ENCODE measurements around the gene ZDHHC20.

The ZDHHC20 gene

DNA sequence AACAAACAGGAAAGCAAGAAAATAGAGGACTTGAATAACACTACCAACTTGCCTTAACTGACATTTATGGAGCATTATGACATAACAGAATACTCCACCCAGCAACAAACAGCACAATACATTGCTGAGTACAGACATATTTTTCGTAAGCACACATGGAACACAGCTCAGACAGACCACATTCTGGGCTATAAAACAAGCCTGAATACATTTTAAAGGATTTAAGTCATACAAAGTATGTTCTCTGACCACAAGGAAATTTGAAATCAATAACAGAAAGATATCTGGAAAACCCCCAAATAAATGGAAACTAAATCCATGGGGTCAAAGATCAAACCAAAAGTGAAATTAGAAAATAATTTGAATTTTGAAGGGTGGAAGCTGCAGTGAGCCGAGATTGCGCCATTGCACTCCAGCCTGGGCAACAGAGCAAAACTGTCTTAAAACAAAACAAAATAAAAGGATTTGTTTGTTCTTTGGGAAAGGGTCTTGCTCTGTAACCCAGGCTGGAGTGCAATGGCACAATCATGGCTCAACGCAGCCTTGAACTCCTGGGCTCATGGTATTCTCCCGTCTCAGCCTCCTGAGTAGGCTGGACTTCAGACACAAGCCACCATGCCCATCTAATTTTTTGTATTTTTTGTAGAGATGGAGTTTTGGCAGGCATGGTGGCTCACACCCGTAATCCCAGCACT lies 5.6 kb downstream of the ZDHHC20 start:
- H3K27me3 ChIP-seq, result no peaks in the 10 kb centered on the region
- H3K27ac ChIP-seq, result no peak overlapping the region
- H3K4me3 ChIP-seq (ENCODE audit: low read depth in 1 of 2, low read length in 1 of 2), result no peak overlapping the region
- TF ChIP-seq, protein P1, sequence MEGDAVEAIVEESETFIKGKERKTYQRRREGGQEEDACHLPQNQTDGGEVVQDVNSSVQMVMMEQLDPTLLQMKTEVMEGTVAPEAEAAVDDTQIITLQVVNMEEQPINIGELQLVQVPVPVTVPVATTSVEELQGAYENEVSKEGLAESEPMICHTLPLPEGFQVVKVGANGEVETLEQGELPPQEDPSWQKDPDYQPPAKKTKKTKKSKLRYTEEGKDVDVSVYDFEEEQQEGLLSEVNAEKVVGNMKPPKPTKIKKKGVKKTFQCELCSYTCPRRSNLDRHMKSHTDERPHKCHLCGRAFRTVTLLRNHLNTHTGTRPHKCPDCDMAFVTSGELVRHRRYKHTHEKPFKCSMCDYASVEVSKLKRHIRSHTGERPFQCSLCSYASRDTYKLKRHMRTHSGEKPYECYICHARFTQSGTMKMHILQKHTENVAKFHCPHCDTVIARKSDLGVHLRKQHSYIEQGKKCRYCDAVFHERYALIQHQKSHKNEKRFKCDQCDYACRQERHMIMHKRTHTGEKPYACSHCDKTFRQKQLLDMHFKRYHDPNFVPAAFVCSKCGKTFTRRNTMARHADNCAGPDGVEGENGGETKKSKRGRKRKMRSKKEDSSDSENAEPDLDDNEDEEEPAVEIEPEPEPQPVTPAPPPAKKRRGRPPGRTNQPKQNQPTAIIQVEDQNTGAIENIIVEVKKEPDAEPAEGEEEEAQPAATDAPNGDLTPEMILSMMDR (IDR thresholded peaks at IDR 0.05), result no peak
- H3K4me1 ChIP-seq (ENCODE audit: control insufficient read depth in 1 of 2, insufficient read depth in 1 of 2, low read depth in 1 of 2, low read length in 1 of 2), result peaks cover 26 to 36% of the 10 kb centered on the region in 2 experiments
- H3K9me3 ChIP-seq, result no peaks in the 10 kb centered on the region
- H3K36me3 ChIP-seq, result no peaks in the 10 kb centered on the region

DNA sequence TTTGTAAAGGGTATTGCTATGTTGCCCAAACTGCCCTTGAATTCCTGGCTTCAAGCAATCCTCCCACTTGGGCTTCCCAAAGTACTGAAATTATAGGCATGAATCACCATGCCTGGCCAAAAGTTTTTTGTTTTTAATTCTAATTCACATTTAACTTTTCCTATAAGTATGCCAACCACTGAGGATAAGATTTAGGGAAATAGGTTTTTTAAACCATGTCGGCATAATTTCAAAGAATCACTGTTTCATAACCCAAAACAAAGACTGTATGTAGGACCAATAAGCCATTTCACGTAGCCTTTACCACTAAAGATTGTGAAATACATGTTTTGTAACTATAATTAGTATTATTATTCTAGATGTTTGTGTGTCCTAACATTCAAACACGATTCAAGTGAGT lies 8.2 kb downstream of the ZDHHC20 start:
- no peaks in the 10 kb centered on the region for H3K36me3 ChIP-seq
- H3K27ac ChIP-seq, result no peak overlapping the region
- H3K9me3 ChIP-seq, result no peaks in the 10 kb centered on the region
- TF ChIP-seq, protein P1 (IDR thresholded peaks at IDR 0.05), result no peak
- H3K4me3 ChIP-seq (ENCODE audit: low read depth in 1 of 2, low read length in 1 of 2), result no peak overlapping the region
- H3K27me3 ChIP-seq, result no peaks in the 10 kb centered on the region
- peaks cover 12 to 28% of the 10 kb centered on the region in 2 experiments for H3K4me1 ChIP-seq (ENCODE audit: control insufficient read depth in 1 of 2, insufficient read depth in 1 of 2, low read depth in 1 of 2, low read length in 1 of 2)

DNA sequence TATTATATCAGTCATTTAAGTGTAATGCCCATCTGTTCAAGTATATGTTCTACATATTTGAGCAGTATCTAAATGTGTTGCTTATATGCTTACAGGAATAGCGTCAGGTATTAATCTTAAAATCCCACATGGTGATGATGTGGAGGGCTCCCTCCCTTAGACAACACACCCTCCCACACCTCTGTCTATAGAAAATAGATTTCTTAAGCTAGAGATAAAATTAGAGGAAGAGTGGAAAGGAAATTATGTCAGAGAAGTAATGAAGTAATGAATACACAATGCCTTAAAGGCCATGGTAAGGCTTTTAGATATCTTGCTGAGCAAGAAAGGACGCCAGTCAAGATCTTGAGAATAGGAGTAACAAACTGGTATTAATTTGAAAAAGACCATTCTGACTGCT lies 12.4 kb downstream of the ZDHHC20 start:
- H3K27ac ChIP-seq, result no peak overlapping the region
- peaks cover 27 to 43% of the 10 kb centered on the region in 2 experiments for H3K4me1 ChIP-seq (ENCODE audit: control insufficient read depth in 1 of 2, insufficient read depth in 1 of 2, low read depth in 1 of 2, low read length in 1 of 2)
- H3K27me3 ChIP-seq, result no peaks in the 10 kb centered on the region
- TF ChIP-seq, protein P1 (IDR thresholded peaks at IDR 0.05), result no peak
- H3K36me3 ChIP-seq, result no peaks in the 10 kb centered on the region
- no peak overlapping the region for H3K4me3 ChIP-seq (ENCODE audit: low read depth in 1 of 2, low read length in 1 of 2)
- no peaks in the 10 kb centered on the region for H3K9me3 ChIP-seq

DNA sequence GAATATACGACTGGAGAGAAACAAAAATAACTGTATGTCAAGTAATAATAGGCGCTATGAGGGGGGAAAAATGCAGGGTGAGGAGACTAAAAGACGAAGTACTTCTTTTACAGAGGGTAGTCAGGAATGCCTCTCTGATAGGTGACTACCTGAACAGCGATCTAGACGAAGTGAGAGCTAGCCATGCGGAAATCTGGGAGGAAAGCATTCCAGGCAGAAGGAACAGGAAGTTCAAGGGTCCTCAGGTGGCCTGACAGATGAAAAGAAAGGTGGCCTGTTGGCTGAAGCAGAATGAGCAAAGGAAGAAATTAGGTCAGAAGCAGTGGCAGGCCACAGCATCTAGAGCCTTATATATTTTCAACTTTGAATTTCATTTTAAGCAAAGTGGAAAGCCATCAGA lies 13.3 kb downstream of the ZDHHC20 start:
- TF ChIP-seq, protein P1 (IDR thresholded peaks at IDR 0.05), result no peak

DNA sequence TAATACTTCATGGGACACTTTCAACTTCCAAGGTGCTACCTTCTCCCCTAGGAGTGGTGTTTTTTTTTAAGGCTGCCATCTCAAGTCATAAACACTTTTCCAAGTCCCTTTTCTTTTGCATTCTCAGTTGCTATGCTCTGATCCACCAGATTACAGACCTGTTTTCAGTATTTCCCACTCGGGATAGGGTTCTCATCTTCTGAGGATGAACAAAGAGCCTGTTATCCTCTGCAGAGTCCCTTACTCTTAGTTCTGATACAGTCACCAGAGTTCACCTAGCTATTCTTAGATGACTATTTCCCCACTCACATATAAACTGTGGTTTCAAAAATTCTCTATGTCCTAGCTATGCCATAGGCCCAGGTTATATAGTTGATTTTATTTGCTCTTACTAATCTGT lies 15.9 kb downstream of the ZDHHC20 start:
- H3K36me3 ChIP-seq, result no peaks in the 10 kb centered on the region
- H3K4me1 ChIP-seq (ENCODE audit: control insufficient read depth in 1 of 2, insufficient read depth in 1 of 2, low read depth in 1 of 2, low read length in 1 of 2), result peaks cover 21 to 34% of the 10 kb centered on the region in 2 experiments
- TF ChIP-seq, protein P1 (IDR thresholded peaks at IDR 0.05), result no peak
- H3K9me3 ChIP-seq, result no peaks in the 10 kb centered on the region
- no peaks in the 10 kb centered on the region for H3K27me3 ChIP-seq
- no peak overlapping the region for H3K4me3 ChIP-seq (ENCODE audit: low read depth in 1 of 2, low read length in 1 of 2)
- H3K27ac ChIP-seq, result peak overlapping the region; percentile 63

More for the DNA sequence above, 13.3 kb downstream of the ZDHHC20 start:
- Histone ChIP-seq H3K36me3 (no peaks in the 10 kb centered on the region), H3K9me3 (no peaks in the 10 kb centered on the region), H3K4me1 (ENCODE audit: control insufficient read depth in 1 of 2, insufficient read depth in 1 of 2, low read depth in 1 of 2, low read length in 1 of 2) (peaks cover 21 to 35% of the 10 kb centered on the region in 2 experiments), H3K4me3 (ENCODE audit: low read depth in 1 of 2, low read length in 1 of 2) (no peak overlapping the region), H3K27me3 (no peaks in the 10 kb centered on the region), H3K27ac (no peak overlapping the region)
